ENCODE results near the gene ZDHHC19.

DNA sequence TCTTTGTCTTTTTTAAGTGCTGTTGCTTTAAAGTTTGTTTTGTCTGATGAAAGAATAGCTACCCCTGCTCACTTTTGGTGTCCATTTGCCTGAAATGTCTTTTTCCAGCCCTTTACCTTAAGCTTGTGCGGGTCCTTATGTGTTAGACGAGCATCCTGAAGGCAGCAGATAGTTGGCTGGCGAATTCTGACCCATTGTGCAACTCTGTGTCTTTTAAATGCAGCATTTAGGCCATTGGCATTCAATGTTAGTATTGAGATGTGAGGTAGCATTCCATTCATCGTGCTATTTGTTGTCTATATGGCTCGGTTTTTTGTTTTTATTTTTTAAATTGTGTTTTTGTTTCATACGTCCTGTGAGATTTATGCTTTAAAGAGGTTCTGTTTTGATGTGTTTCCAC, 55.0 kb downstream of the ZDHHC19 start:
- TF ChIP-seq POLR2A (IDR thresholded peaks at IDR 0.05) (no peak), CTCF (IDR thresholded peaks at IDR 0.05) (no peak)
